ENCODE data around the gene PPA1.
"Not testable (repeated sequence)": the region's sequence is repeated elsewhere in the genome, so short reads cannot be mapped to it uniquely, and the experiment has no call there.

The PPA1 gene

GRCh38 chr10:70260259-70260658, 27.0 kb upstream of the PPA1 start:
- no peaks in the 10 kb centered on the region for H3K27me3 ChIP-seq (ENCODE audit: insufficient read depth, low read length, poor library complexity, severe bottlenecking)
- H3F3A ChIP-seq (ENCODE audit: low read depth) = no peaks in the 10 kb centered on the region
- H3K9me2 ChIP-seq (replicated peaks; ENCODE audit: low read depth, low read length) = no peaks in the 10 kb centered on the region
- TF ChIP-seq, protein P1, sequence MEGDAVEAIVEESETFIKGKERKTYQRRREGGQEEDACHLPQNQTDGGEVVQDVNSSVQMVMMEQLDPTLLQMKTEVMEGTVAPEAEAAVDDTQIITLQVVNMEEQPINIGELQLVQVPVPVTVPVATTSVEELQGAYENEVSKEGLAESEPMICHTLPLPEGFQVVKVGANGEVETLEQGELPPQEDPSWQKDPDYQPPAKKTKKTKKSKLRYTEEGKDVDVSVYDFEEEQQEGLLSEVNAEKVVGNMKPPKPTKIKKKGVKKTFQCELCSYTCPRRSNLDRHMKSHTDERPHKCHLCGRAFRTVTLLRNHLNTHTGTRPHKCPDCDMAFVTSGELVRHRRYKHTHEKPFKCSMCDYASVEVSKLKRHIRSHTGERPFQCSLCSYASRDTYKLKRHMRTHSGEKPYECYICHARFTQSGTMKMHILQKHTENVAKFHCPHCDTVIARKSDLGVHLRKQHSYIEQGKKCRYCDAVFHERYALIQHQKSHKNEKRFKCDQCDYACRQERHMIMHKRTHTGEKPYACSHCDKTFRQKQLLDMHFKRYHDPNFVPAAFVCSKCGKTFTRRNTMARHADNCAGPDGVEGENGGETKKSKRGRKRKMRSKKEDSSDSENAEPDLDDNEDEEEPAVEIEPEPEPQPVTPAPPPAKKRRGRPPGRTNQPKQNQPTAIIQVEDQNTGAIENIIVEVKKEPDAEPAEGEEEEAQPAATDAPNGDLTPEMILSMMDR (conservative IDR thresholded peaks at IDR 0.05; ENCODE audit: low read length) = no peak
- no peak for TF ChIP-seq EZH2phosphoT487 (IDR thresholded peaks at IDR 0.05; ENCODE audit: borderline replicate concordance)
- H3K4me3 ChIP-seq (ENCODE audit: low read length, poor library complexity, severe bottlenecking) = no peak overlapping the region
- 0 out of 2 replicates have a peak, but pooled peaks cover 4% of the 10 kb centered on the region for H3K9me3 ChIP-seq (ENCODE audit: insufficient read depth, low read depth, low read length)
- H3K4me1 ChIP-seq (ENCODE audit: insufficient read depth, low read length, poor library complexity, severe bottlenecking) = no peaks in the 10 kb centered on the region
- H3K4me2 ChIP-seq (ENCODE audit: low read depth, low read length, poor library complexity, severe bottlenecking) = no peak overlapping the region
- no peak overlapping the region for H2AFZ ChIP-seq (ENCODE audit: low read length)
- H3K36me3 ChIP-seq (ENCODE audit: insufficient read depth, low read length) = no peaks in the 10 kb centered on the region
- H4K20me1 ChIP-seq (ENCODE audit: insufficient read depth, low read length, poor library complexity, severe bottlenecking) = no peaks in the 10 kb centered on the region
- no peak overlapping the region for H3K9ac ChIP-seq (ENCODE audit: low read depth, low read length, poor library complexity, severe bottlenecking)
- no peaks in the 10 kb centered on the region for H3K79me2 ChIP-seq (ENCODE audit: insufficient read depth, low read length)

GRCh38 chr10:70258216-70258615, 25.0 kb upstream of the PPA1 start:
- H3K9ac ChIP-seq (ENCODE audit: low read depth, low read length, poor library complexity, severe bottlenecking) = no peak overlapping the region
- no peak for TF ChIP-seq EZH2phosphoT487 (IDR thresholded peaks at IDR 0.05; ENCODE audit: borderline replicate concordance)
- TF ChIP-seq, protein P1 (conservative IDR thresholded peaks at IDR 0.05; ENCODE audit: low read length) = no peak
- H3K79me2 ChIP-seq (ENCODE audit: insufficient read depth, low read length) = no peaks in the 10 kb centered on the region
- H3K4me1 ChIP-seq (ENCODE audit: insufficient read depth, low read length, poor library complexity, severe bottlenecking) = no peaks in the 10 kb centered on the region
- H4K20me1 ChIP-seq (ENCODE audit: insufficient read depth, low read length, poor library complexity, severe bottlenecking) = no peaks in the 10 kb centered on the region
- H2AFZ ChIP-seq (ENCODE audit: low read length) = no peak overlapping the region
- H3K9me2 ChIP-seq (replicated peaks; ENCODE audit: low read depth, low read length) = no peaks in the 10 kb centered on the region
- H3K4me3 ChIP-seq (ENCODE audit: low read length, poor library complexity, severe bottlenecking) = no peak overlapping the region
- no peaks in the 10 kb centered on the region for H3F3A ChIP-seq (ENCODE audit: low read depth)
- no peaks in the 10 kb centered on the region for H3K27me3 ChIP-seq (ENCODE audit: insufficient read depth, low read length, poor library complexity, severe bottlenecking)
- H3K36me3 ChIP-seq (ENCODE audit: insufficient read depth, low read length) = no peaks in the 10 kb centered on the region
- no peak overlapping the region for H3K4me2 ChIP-seq (ENCODE audit: low read depth, low read length, poor library complexity, severe bottlenecking)
- 0 out of 2 replicates have a peak, but pooled peaks cover 4% of the 10 kb centered on the region for H3K9me3 ChIP-seq (ENCODE audit: insufficient read depth, low read depth, low read length)

GRCh38 chr10:70257816-70258215, 24.6 kb upstream of the PPA1 start:
- not testable (repeated sequence) for H3K4me2 ChIP-seq (ENCODE audit: low read depth, low read length, poor library complexity, severe bottlenecking); H2AFZ ChIP-seq (ENCODE audit: low read length); H3K9ac ChIP-seq (ENCODE audit: low read depth, low read length, poor library complexity, severe bottlenecking); H3K4me3 ChIP-seq (ENCODE audit: low read length, poor library complexity, severe bottlenecking); H4K20me1 ChIP-seq (ENCODE audit: insufficient read depth, low read length, poor library complexity, severe bottlenecking); H3K79me2 ChIP-seq (ENCODE audit: insufficient read depth, low read length); H3K9me2 ChIP-seq (replicated peaks; ENCODE audit: low read depth, low read length); H3F3A ChIP-seq (ENCODE audit: low read depth); H3K27me3 ChIP-seq (ENCODE audit: insufficient read depth, low read length, poor library complexity, severe bottlenecking); H3K4me1 ChIP-seq (ENCODE audit: insufficient read depth, low read length, poor library complexity, severe bottlenecking); H3K9me3 ChIP-seq (ENCODE audit: insufficient read depth, low read depth, low read length); H3K36me3 ChIP-seq (ENCODE audit: insufficient read depth, low read length)

DNA sequence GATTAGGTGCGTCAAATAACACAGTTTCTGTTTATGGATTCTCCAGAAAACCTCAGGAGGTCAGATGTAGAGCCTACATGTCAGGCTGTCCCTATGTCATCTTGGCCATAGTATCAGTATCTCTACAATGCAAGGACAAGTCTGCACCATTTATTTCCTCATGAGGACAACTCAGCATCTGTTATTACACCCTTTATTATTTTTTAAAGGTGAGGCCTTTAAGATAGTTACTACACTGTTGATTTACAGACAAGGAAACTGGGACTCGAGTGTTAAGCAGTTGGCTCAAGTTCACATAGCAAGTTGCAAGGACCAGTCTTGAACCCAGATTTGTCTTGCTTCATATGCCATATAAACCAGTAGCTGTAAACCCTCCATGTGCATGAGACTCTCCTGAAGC, 23.2 kb upstream of the PPA1 start:
- Histone ChIP-seq H3K9me2 (replicated peaks; ENCODE audit: low read depth, low read length) (no peaks in the 10 kb centered on the region), H3K36me3 (ENCODE audit: insufficient read depth, low read length) (no peaks in the 10 kb centered on the region), H3K4me2 (ENCODE audit: low read depth, low read length, poor library complexity, severe bottlenecking) (no peak overlapping the region), H3K4me3 (ENCODE audit: low read length, poor library complexity, severe bottlenecking) (no peak overlapping the region), H4K20me1 (ENCODE audit: insufficient read depth, low read length, poor library complexity, severe bottlenecking) (no peaks in the 10 kb centered on the region), H3K9me3 (ENCODE audit: insufficient read depth, low read depth, low read length) (0 out of 2 replicates have a peak, but pooled peaks cover 4% of the 10 kb centered on the region), H2AFZ (ENCODE audit: low read length) (no peak overlapping the region), H3K9ac (ENCODE audit: low read depth, low read length, poor library complexity, severe bottlenecking) (no peak overlapping the region), H3K79me2 (ENCODE audit: insufficient read depth, low read length) (no peaks in the 10 kb centered on the region), H3K27me3 (ENCODE audit: insufficient read depth, low read length, poor library complexity, severe bottlenecking) (no peaks in the 10 kb centered on the region), H3F3A (ENCODE audit: low read depth) (no peaks in the 10 kb centered on the region), H3K4me1 (ENCODE audit: insufficient read depth, low read length, poor library complexity, severe bottlenecking) (no peaks in the 10 kb centered on the region)
- TF ChIP-seq, protein P1 (conservative IDR thresholded peaks at IDR 0.05; ENCODE audit: low read length) = no peak
- no peak for TF ChIP-seq EZH2phosphoT487 (IDR thresholded peaks at IDR 0.05; ENCODE audit: borderline replicate concordance)
